Right kidney (tissue), 1 donor: ENCODE data around the gene ACYP2.
"Not testable (repeated sequence)": the region's sequence is repeated elsewhere in the genome, so short reads cannot be mapped to it uniquely, and the experiment has no call there.

Source experiments
- DNase-seq: peaks from one replicate; pipeline ENCODE4 v3.0.0-alpha.2; 2016

Gene ACYP2

DNA sequence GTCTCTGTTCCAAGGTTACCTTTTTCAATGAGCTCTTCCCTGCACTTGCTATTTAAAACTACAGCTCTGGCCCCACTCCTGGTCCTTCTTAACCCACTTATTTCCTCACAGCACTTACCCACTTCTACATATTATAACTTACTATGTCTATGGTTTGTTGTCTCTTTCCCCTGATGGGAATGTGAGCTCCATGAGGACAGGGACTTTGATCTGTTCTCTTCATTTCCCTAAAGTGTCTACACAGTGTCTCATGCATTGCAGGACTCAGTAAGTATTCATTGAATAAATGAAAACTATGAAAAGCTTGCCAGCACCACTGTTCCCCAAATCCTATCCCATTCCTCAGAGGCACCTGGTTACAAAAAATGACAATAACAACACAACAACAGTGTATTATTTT lies 18.3 kb upstream of the ACYP2 start:
- DNase-seq = no peak

DNA sequence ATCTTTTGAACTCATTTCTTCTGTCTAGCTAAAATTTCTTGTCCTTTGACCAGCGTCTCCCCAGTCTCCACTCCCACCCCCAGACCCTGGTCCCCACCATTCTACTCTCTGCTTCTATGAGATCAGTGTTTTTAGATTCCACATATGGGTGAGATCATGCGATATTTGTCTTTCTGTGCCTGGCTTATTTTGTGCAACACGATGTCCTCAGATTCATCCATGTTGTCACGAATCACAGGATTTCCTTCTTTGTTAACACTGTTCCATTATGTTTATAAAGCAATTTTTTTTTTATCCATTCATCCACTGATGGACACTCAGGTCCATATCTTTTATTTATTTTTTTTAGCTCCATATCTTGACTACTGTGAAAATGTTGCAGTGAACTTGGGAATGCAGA lies 16.0 kb upstream of the ACYP2 start:
- no peak for DNase-seq

GRCh38 chr2:54099829-54100585 lies 15.4 kb upstream of the ACYP2 start:
- no peak for DNase-seq

GRCh38 chr2:54100772-54101171 lies 14.6 kb upstream of the ACYP2 start:
- DNase-seq = no peak

GRCh38 chr2:54103454-54104314 lies 11.7 kb upstream of the ACYP2 start:
- no peak for DNase-seq

GRCh38 chr2:54106631-54107454 lies 8.6 kb upstream of the ACYP2 start:
- no peak for DNase-seq

DNA sequence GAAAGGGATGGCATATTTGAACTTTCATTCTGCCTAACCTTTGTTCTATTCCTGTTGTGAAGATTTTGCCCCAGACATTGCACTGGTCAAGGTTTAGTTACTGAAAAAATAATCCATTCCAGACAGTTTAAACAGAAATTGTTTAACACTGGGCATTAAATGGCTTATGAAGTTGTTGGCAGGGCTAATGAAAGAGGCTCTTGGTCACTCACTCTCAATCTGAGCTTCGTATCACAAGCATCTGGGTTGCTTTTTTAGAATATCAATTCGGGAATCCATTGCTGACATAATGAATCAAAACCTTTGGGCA lies 8.0 kb upstream of the ACYP2 start:
- DNase-seq = no peak

DNA sequence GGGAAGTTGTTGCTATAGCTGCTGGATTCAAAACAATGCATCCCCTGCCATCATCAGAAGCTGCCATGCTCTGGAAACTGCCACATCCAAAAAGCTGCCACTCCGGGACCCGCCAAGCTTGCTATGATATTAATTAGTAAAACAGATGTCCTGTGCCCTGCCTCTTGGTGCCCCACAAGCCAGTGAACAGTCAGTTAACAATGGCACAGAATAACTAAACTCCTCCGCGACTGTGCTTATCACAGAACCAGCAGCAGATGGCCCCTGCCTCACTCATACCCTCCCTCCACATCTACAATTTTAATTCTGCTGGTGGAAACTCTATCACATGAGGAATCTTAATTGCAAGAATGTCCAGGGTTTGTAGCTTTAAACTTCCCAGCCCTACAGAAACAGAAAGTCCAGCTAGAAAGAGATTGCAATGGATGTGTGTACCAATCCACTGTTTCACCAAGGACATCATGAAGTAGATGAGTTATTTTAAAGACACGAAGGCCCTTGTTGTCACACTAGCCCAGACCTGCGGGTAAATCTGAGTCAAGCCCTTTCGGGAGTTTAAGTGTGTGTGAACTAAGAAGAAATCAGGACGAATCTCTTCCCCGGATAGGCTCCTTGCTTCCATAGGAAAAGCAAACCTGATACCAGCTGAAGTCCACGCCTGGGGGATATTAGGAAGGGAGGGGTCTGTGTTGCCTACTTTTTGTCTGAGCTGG lies 7.4 kb upstream of the ACYP2 start:
- no peak for DNase-seq

- DNase-seq = no peak
Observed at GRCh38 chr2:54109848-54110247, 5.6 kb upstream of the ACYP2 start.

GRCh38 chr2:54114479-54114878 lies 936 bp upstream of the ACYP2 start:
- DNase-seq = not testable (repeated sequence)

- DNase-seq = no peak
Observed at GRCh38 chr2:54114936-54115283, 505 bp upstream of the ACYP2 start.

DNA sequence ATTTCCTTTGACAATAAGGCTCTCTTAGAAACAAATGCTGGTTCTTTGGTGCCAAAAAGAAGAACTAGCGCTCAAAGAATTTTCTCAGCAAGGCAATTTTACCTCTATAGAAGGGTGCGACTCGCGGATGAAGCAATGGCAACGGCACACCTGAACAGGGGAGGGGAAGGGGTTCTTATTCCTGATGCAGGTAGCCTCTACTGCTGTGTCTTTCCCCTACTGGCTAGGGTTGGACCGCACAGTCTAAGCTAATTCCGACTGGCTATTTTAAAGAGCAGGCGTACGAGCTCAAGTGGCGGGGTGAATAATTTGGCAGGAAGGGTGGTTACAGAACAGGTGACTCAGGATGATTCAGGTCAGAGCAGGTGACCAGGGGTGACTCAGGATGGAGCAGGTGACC lies 1.2 kb downstream of the ACYP2 start:
- DNase-seq = peak; percentile 5

- no peak for DNase-seq
Observed at GRCh38 chr2:54120950-54121349, 5.5 kb downstream of the ACYP2 start.

GRCh38 chr2:54122171-54122935 lies 6.9 kb downstream of the ACYP2 start:
- peak; percentile 6 for DNase-seq

DNA sequence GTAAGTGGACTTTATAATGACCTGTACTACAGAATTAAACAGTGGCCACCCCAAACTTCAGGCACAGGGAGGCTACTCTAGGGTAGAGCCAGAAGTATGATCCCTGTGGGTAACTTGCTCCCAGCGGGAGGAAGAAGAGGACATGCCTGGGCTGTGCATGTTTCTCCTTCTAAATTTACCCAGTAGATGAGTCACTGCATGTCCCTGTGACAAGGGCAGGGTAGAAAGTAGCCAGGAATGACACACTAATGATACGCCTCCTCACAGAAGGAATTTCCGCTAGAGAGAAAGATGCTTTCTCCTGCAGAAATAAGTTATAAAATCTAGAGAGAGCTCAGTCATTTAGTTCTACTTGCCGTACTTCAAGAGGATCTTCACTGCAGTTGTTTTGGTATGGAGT lies 7.5 kb downstream of the ACYP2 start:
- DNase-seq = no peak

DNA sequence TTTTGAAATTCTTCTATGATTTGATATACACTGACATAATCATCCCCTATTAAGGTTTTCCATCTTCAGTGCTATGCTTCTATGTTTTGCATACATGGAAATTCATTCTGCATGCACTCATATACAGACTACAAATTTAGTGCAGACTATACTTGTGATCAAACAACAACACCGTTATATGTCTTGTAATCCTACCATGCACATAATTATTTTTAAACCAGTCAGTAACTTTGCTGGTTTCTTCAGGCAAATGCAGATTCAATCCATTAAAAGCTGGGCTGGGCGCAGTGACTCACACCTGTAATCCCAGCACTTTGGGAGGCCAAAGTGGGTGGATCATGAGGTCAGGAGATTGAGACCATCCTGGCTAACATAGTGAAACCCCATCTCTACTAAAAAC lies 11.8 kb downstream of the ACYP2 start:
- not testable (repeated sequence) for DNase-seq

DNA sequence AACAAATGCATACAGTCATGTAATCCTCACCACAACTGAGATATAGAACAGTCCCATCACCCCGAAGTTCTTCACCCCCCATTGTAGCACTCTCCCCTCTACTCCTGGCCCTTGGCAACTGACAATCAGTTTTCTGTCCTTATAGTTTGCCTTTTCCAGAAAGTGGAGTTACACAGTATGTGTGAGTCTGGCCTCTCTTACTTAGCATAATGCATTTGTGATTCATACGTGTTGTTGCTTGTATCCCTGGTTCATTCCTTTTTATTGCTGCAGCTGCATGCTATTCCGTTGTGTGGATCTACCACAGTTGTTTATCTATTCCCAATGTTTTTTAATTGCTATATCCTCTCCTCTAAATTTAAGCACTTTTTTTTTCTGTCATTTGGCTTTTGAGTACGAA lies 17.6 kb downstream of the ACYP2 start:
- DNase-seq = no peak

DNA sequence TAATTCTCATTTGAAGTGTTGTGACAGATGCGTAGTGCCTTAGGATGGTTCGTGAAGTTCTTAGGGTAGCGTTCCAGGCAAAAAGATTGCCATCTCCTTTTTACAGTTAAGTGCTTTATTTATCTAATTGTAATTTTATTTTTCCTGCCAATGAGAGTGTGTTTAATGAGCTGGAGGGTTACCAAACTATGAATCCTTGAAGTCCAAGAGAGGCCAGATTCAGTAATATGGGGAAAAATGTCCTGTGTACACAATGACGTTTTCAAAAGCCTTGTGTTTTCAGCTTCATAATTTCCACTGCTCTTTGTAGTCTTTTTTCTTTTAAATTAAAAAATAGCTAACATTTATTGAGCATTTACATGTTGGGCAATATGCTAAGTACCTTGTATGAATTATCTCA lies 23.8 kb downstream of the ACYP2 start:
- no peak for DNase-seq

DNA sequence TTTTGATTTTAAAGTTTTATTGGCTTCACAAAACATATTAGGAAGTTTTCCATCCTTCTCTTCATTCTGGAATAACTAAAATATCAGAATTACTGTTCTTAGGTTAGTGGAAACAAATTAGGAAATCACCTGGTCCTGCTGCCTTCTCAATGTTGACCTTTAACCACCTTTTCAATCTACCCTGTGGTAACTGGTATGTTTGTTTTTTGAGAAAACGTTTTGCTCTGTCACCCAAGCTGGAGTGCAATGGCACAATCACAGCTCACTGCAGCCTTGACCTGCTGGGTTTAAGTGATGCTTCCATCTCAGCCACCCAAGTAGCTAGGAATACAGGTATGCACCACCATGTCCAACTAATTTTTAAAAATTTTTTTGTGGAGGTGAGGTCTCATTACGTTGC lies 28.4 kb downstream of the ACYP2 start:
- DNase-seq = no peak

GRCh38 chr2:54148391-54148790 lies 33.0 kb downstream of the ACYP2 start:
- DNase-seq = no peak

GRCh38 chr2:54149638-54150441 lies 34.4 kb downstream of the ACYP2 start:
- DNase-seq = no peak
